ENCODE measurements around the gene NPW.

NPW gene

GRCh38 chr16:2019518-2019920 lies at the start of gene NPW:
NPW (plus strand) TSS chr16:2019785.
- no peak for DNase-seq

- peak; percentile 86 for DNase-seq
Measured at GRCh38 chr16:1971796-1972489, 47.6 kb upstream of the NPW start, which contains the start of gene TBL3. TBL3 (plus strand) TSS chr16:1972053; CDS start chr16:1972165, 112 bp downstream.

- no peak for DNase-seq
Measured at GRCh38 chr16:1972490-1972877, 47.1 kb upstream of the NPW start.

GRCh38 chr16:1973461-1974156 lies 46.0 kb upstream of the NPW start:
- no peak for DNase-seq

GRCh38 chr16:1974157-1975070 lies 45.2 kb upstream of the NPW start:
- DNase-seq: no peak

GRCh38 chr16:1975432-1976215 lies 44.0 kb upstream of the NPW start:
- no peak for DNase-seq

GRCh38 chr16:1976216-1976520 lies 43.4 kb upstream of the NPW start:
- DNase-seq: no peak

- no peak for DNase-seq
Measured at GRCh38 chr16:1976951-1977874, 42.4 kb upstream of the NPW start.

GRCh38 chr16:1977875-1978268 lies 41.7 kb upstream of the NPW start:
- DNase-seq: no peak

GRCh38 chr16:1978476-1979120 lies 41.0 kb upstream of the NPW start:
- DNase-seq: no peak

- no peak for DNase-seq
Measured at GRCh38 chr16:1979271-1980029, 40.1 kb upstream of the NPW start.

- DNase-seq: no peak
Measured at GRCh38 chr16:1980030-1980769, 39.4 kb upstream of the NPW start.

GRCh38 chr16:1980770-1981087 lies 38.9 kb upstream of the NPW start:
- no peak for DNase-seq

- no peak for DNase-seq
Measured at GRCh38 chr16:1981398-1981836, 38.2 kb upstream of the NPW start, which contains the start of gene NOXO1. NOXO1 (minus strand) TSS chr16:1981469; CDS start chr16:1981179, 290 bp downstream.

GRCh38 chr16:1982013-1982433 lies 37.6 kb upstream of the NPW start:
- DNase-seq: peak; percentile 38

GRCh38 chr16:1982991-1983543 lies 36.5 kb upstream of the NPW start:
- no peak for DNase-seq

GRCh38 chr16:1983544-1984346 lies 35.8 kb upstream of the NPW start, which contains the start of gene GFER:
GFER (plus strand) TSS chr16:1984193; CDS start chr16:1984219, 26 bp downstream.
- peak; percentile 63 for DNase-seq

Data from DMS 273 treated with DMSO at 0.1 percent for 48 hours (cell line).